Adrenal gland (tissue), 5 donors: ENCODE data around the gene SLC25A24.

ENCODE experiments used
- POLR2A ChIP-seq, 2 donors: fragments of 450-650 bp; IDR thresholded peaks; one replicate each; pipeline ENCODE4 v1.6.1; 2017; ENCODE audit warnings: antibody characterized with exemption in 2 of 2, mild to moderate bottlenecking in 2 of 2, moderate library complexity in 1 of 2
- TF ChIP-seq, protein P1 (sequence below), 6 experiments: fragments of 450-650 bp in 4 of 6; fragments of 200-600 bp in 2 of 6; sonication (generic) in 1 of 6; IDR thresholded peaks; 1 replicate in 5 of 6; 2 replicates in 1 of 6; pipeline versions ENCODE4 v1.5.1 to v1.8.0; 2016 to 2021; ENCODE audit warnings: antibody characterized with exemption in 6 of 6, mild to moderate bottlenecking in 2 of 6, moderate library complexity in 1 of 6
- donor health status: DM: no; HTN: no; CAD: no.

DNA sequence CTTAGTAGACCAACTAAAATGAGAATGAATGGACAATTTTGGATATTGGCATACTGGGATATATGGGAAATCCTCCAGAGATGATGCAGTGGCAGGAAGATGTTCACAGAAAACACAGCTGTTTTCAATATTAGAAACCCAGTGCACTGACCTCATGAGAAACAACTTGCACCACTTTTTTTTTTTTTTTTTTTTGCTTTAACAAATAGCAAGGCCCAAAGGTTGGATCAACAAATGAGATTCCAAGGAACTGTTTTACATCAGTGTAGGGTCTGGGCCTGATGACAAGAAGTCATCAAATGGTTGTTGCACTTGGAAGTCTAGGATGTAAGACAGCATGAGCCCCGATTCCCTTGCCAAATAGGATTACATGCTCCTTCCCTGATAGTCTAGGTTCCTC is 110.7 kb downstream of the SLC25A24 start:
- TF ChIP-seq, protein P1, sequence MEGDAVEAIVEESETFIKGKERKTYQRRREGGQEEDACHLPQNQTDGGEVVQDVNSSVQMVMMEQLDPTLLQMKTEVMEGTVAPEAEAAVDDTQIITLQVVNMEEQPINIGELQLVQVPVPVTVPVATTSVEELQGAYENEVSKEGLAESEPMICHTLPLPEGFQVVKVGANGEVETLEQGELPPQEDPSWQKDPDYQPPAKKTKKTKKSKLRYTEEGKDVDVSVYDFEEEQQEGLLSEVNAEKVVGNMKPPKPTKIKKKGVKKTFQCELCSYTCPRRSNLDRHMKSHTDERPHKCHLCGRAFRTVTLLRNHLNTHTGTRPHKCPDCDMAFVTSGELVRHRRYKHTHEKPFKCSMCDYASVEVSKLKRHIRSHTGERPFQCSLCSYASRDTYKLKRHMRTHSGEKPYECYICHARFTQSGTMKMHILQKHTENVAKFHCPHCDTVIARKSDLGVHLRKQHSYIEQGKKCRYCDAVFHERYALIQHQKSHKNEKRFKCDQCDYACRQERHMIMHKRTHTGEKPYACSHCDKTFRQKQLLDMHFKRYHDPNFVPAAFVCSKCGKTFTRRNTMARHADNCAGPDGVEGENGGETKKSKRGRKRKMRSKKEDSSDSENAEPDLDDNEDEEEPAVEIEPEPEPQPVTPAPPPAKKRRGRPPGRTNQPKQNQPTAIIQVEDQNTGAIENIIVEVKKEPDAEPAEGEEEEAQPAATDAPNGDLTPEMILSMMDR (IDR thresholded peaks at IDR 0.05): no peak
- TF ChIP-seq POLR2A (IDR thresholded peaks at IDR 0.05): no peak
